ENCODE measurements around the gene CCL22. TPM values are rescaled to one million over a fixed set of nuclear protein-coding genes. Genes with fewer than 3 reads are reported as not detected.

Gene CCL22
- total RNA-seq, 1 experiment from 2014 or later = not detected

- H3K56ac ChIP-seq (ENCODE audit: insufficient read length, low read depth, low read length) = no peak overlapping the region
- H4K8ac ChIP-seq (replicated peaks; ENCODE audit: insufficient read length, low read depth, low read length) = no peak overlapping the region
- H3K27ac Mint-ChIP-seq = no peak overlapping the region
- no peak overlapping the region for H2AK5ac ChIP-seq (ENCODE audit: insufficient read length, low read length)
- H4K20me1 ChIP-seq (ENCODE audit: control insufficient read depth, insufficient read depth, insufficient read length) = peaks cover 2% of the 10 kb centered on the region
- no peaks in the 10 kb centered on the region for H3K4me1 Mint-ChIP-seq
- H3K9ac ChIP-seq (ENCODE audit: extremely low read depth, insufficient read length, low read length) = no peak overlapping the region
- peaks cover 0 to 2% of the 10 kb centered on the region in 2 experiments; a peak in 1 of 5 replicates for H3K9me3 Mint-ChIP-seq
- no peaks in the 10 kb centered on the region for H3K4me1 ChIP-seq (ENCODE audit: insufficient read depth, low read length)
- H3K9me3 ChIP-seq (ENCODE audit: control insufficient read depth, low read depth, low read length) = no peaks in the 10 kb centered on the region
- H2BK120ac ChIP-seq (ENCODE audit: low read depth, low read length, poor library complexity, severe bottlenecking) = no peak overlapping the region
- no peaks in the 10 kb centered on the region for H3K79me1 ChIP-seq (ENCODE audit: insufficient read depth, low read depth, low read length, poor library complexity, severe bottlenecking)
- no peak for DNase-seq
- H2AFZ ChIP-seq (ENCODE audit: low read length) = no peak overlapping the region
- H3K27me3 Mint-ChIP-seq (ENCODE audit: low read depth) = peaks cover 9% of the 10 kb centered on the region
- H3K4ac ChIP-seq (ENCODE audit: low read depth, low read length) = no peak overlapping the region
- H3K23ac ChIP-seq (ENCODE audit: insufficient read length, low read depth, low read length) = no peak overlapping the region
- H3K14ac ChIP-seq (ENCODE audit: insufficient read depth, low read length) = no peak overlapping the region
- H3K4me3 Mint-ChIP-seq = no peak overlapping the region
- no peak overlapping the region for H2BK5ac ChIP-seq (ENCODE audit: insufficient read length, low read length)
- H2BK20ac ChIP-seq (ENCODE audit: low read depth, low read length, poor library complexity, severe bottlenecking) = no peak overlapping the region
- H4K91ac ChIP-seq (ENCODE audit: insufficient read length, low read depth, low read length) = no peak overlapping the region
- H3K36me3 Mint-ChIP-seq (ENCODE audit: insufficient read depth in 1 of 3, low read depth in 3 of 3) = no peaks in the 10 kb centered on the region
- no peak overlapping the region for H3K27ac ChIP-seq (ENCODE audit: insufficient read length, low read depth, low read length)
- TF ChIP-seq CTCF (conservative IDR thresholded peaks at IDR 0.05) = no peak
- H3K18ac ChIP-seq (ENCODE audit: insufficient read length, low read depth, low read length) = no peak overlapping the region
- H3K4me2 ChIP-seq (ENCODE audit: insufficient read depth, insufficient read length, low read length) = no peak overlapping the region
- H2BK15ac ChIP-seq (ENCODE audit: low read depth, low read length) = no peak overlapping the region
- H4K5ac ChIP-seq (ENCODE audit: insufficient read length, low read depth, low read length) = no peak overlapping the region
- H3T11ph ChIP-seq (ENCODE audit: low read length) = no peak overlapping the region
- no peak overlapping the region for H2BK12ac ChIP-seq (ENCODE audit: insufficient read length, low read depth, low read length)
- H3K23me2 ChIP-seq (ENCODE audit: insufficient read length, low read depth, low read length, poor library complexity, severe bottlenecking) = no peaks in the 10 kb centered on the region
- no CpG with 5 or more reads among the region's 5 CpGs for WGBS (ENCODE audit: extremely low coverage, insufficient read length, low lambda C conversion rate)
- no peaks in the 10 kb centered on the region for H3K79me2 ChIP-seq (ENCODE audit: insufficient read depth, low read length)
- H3K27me3 ChIP-seq (ENCODE audit: insufficient read depth, low read length) = no peaks in the 10 kb centered on the region
These were observed 36.4 kb downstream of the CCL22 start for GRCh38 chr16:57395026-57395425.

All from H9 (cell line).